GM12891 (cell line): ENCODE results near the gene ZC3H13.

Source experiments
- PAX5 ChIP-seq: IDR thresholded peaks from 2 replicates; pipeline ENCODE4 v1.6.1; 2011; ENCODE audit warnings: low read length, moderate library complexity, mild to moderate bottlenecking; ENCODE audit not compliant: insufficient read depth, severe bottlenecking
- POLR2A ChIP-seq: IDR thresholded peaks from 2 replicates; pipeline ENCODE4 v1.6.1; 2011; ENCODE audit warnings: low read depth, low read length, control low read depth
- POLR2AphosphoS5 ChIP-seq: IDR thresholded peaks from 2 replicates; pipeline ENCODE4 v1.6.1; 2011; ENCODE audit warnings: low read depth, low read length, control low read depth
- SPI1 ChIP-seq: IDR thresholded peaks from 2 replicates; pipeline ENCODE4 v1.6.1; 2011; ENCODE audit warnings: low read depth, low read length, control low read depth
- TAF1 ChIP-seq: IDR thresholded peaks from 2 replicates; pipeline ENCODE4 v1.6.1; 2011; ENCODE audit warnings: low read depth, low read length, control low read depth

DNA sequence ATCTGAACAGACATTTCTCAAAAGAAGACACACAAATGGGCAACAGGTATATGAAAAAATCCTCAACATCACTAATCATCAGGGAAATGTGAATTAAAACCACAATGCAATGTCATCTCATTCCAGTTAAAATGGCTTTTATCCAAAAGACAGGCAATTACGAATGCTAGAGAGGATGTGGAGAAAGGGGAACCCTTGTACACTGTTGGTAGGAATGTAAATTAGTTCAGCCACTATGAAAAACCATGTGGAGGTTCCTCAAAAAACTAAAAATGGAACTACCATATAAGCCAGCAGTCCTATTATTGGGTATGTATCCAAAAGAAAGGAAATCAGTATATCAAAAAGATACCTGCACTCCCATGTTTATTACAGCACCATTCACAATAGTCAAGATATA is 24.7 kb upstream of the ZC3H13 start:
- TF ChIP-seq POLR2A (no peak), POLR2AphosphoS5 (no peak), PAX5 (no peak), TAF1 (no peak), SPI1 (no peak)
